Measurements from ENCODE around the gene LHX8.

Gene LHX8

GRCh38 chr1:75129983-75130789 lies 4.0 kb upstream of the LHX8 start:
- Mint-ChIP-seq H3K4me1 (peaks cover 2% of the 10 kb centered on the region), H3K36me3 (no peaks in the 10 kb centered on the region), H3K27ac (no peak overlapping the region), H3K27me3 (peaks cover 75% of the 10 kb centered on the region), H3K4me3 (no peak overlapping the region), H3K9me3 (no peaks in the 10 kb centered on the region)

GRCh38 chr1:75130865-75131564 lies 3.2 kb upstream of the LHX8 start:
- H3K9me3 Mint-ChIP-seq, result no peaks in the 10 kb centered on the region
- H3K27ac Mint-ChIP-seq, result no peak overlapping the region
- H3K4me1 Mint-ChIP-seq, result peaks cover 9% of the 10 kb centered on the region
- H3K36me3 Mint-ChIP-seq, result no peaks in the 10 kb centered on the region
- peaks cover 77% of the 10 kb centered on the region for H3K27me3 Mint-ChIP-seq
- no peak overlapping the region for H3K4me3 Mint-ChIP-seq

- H3K27me3 Mint-ChIP-seq, result peaks cover 77% of the 10 kb centered on the region
- H3K36me3 Mint-ChIP-seq, result no peaks in the 10 kb centered on the region
- no peak overlapping the region for H3K4me3 Mint-ChIP-seq
- H3K4me1 Mint-ChIP-seq, result peaks cover 10% of the 10 kb centered on the region
- no peak overlapping the region for H3K27ac Mint-ChIP-seq
- no peaks in the 10 kb centered on the region for H3K9me3 Mint-ChIP-seq
These were observed 2.5 kb upstream of the LHX8 start for GRCh38 chr1:75131565-75132241.

GRCh38 chr1:75132242-75132811 lies 1.9 kb upstream of the LHX8 start:
- Mint-ChIP-seq H3K9me3 (no peaks in the 10 kb centered on the region), H3K27ac (no peak overlapping the region), H3K27me3 (peaks cover 76% of the 10 kb centered on the region), H3K4me1 (peaks cover 10% of the 10 kb centered on the region), H3K36me3 (no peaks in the 10 kb centered on the region), H3K4me3 (no peak overlapping the region)

DNA sequence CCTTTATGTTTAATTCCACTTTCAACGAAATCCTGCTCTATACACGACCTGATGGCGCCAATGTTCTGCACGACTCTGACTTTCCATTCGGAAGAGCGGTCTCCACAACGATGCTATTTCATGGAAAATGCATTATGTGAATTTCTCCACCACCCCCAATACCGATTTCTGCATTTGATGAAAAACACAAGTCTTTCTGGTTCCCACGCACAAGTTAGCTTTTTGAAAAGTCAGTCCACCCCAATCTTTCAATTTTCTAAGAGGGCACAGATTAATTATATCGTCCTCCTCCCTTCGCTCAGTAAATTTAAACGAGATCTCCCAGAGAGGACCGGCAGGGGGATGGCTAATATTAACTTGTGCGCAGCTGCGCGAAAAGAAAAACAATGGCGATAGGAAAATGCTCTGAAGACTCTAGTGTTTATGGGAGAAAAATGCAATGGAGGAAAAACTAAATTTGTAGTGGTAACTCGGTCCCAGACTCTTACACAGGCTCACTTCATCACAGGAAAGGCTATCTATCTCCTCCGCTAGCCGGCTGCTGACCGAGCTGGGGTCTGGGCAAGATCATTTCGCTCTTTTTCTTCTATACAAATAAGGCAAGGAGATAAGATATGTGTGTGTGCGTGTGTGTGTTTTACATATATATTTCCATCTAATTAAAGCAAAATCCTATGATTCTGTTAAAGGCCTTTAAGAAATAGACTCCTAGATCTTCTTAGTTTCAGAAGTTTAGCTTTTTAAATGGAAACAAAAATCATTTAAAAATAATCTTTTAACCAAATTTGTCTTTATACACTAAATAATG lies 1.2 kb upstream of the LHX8 start:
- no peaks in the 10 kb centered on the region for H3K9me3 Mint-ChIP-seq
- peaks cover 76% of the 10 kb centered on the region for H3K27me3 Mint-ChIP-seq
- H3K4me3 Mint-ChIP-seq, result no peak overlapping the region
- no peaks in the 10 kb centered on the region for H3K36me3 Mint-ChIP-seq
- H3K27ac Mint-ChIP-seq, result no peak overlapping the region
- peaks cover 10% of the 10 kb centered on the region for H3K4me1 Mint-ChIP-seq

- H3K27ac Mint-ChIP-seq, result no peak overlapping the region
- no peaks in the 10 kb centered on the region for H3K9me3 Mint-ChIP-seq
- H3K4me1 Mint-ChIP-seq, result peaks cover 10% of the 10 kb centered on the region
- H3K27me3 Mint-ChIP-seq, result peaks cover 72% of the 10 kb centered on the region
- H3K36me3 Mint-ChIP-seq, result no peaks in the 10 kb centered on the region
- H3K4me3 Mint-ChIP-seq, result peak overlapping the region; percentile 59
These were observed 722 bp downstream of the LHX8 start for GRCh38 chr1:75134647-75135572.

- Mint-ChIP-seq H3K4me3 (peak overlapping the region; percentile 59), H3K9me3 (no peaks in the 10 kb centered on the region), H3K36me3 (no peaks in the 10 kb centered on the region), H3K27ac (no peak overlapping the region), H3K27me3 (peaks cover 68% of the 10 kb centered on the region), H3K4me1 (peaks cover 10% of the 10 kb centered on the region)
These were observed 1.5 kb downstream of the LHX8 start for GRCh38 chr1:75135573-75136194.

- no peak overlapping the region for H3K27ac Mint-ChIP-seq
- no peaks in the 10 kb centered on the region for H3K9me3 Mint-ChIP-seq
- peaks cover 63% of the 10 kb centered on the region for H3K27me3 Mint-ChIP-seq
- H3K4me1 Mint-ChIP-seq, result peaks cover 10% of the 10 kb centered on the region
- no peak overlapping the region for H3K4me3 Mint-ChIP-seq
- no peaks in the 10 kb centered on the region for H3K36me3 Mint-ChIP-seq
These were observed 2.1 kb downstream of the LHX8 start for GRCh38 chr1:75136195-75136815.

DNA sequence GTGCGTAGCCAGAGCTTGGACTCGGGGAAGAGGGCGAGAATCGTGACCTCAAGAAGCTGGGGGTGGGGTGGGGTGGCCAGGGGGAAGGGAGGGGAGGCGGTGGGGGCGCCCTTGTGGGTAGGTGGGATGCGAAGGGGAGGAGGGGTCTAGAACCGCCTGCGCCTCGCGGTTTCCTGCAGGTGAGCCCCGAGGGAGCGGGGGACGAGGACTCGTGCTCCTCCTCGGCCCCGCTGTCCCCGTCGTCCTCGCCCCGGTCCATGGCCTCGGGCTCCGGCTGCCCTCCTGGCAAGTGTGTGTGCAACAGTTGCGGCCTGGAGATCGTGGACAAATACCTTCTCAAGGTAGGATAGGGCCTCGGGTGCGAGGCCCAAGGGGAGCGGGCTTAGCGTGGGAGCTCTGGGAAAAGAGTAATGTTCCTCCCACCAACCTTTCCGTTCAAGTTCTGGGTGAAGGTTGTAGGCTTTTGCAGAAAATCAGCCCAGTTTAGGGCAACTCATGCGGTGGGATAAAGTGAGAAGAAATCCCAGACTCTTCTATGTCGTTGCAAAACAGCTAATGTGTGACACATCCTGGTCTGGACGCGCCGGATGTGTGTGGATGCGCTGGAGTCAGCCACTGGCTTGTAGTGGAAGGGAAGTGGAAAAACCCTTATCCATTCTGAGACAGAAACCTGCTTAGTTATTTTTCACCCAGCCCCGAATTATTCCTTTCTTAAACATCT lies 2.9 kb downstream of the LHX8 start:
- peaks cover 10% of the 10 kb centered on the region for H3K4me1 Mint-ChIP-seq
- H3K27ac Mint-ChIP-seq, result no peak overlapping the region
- no peaks in the 10 kb centered on the region for H3K9me3 Mint-ChIP-seq
- no peak overlapping the region for H3K4me3 Mint-ChIP-seq
- H3K27me3 Mint-ChIP-seq, result peaks cover 56% of the 10 kb centered on the region
- no peaks in the 10 kb centered on the region for H3K36me3 Mint-ChIP-seq

- Mint-ChIP-seq H3K4me3 (no peak overlapping the region), H3K27ac (no peak overlapping the region), H3K27me3 (peaks cover 8% of the 10 kb centered on the region), H3K9me3 (peaks cover 12% of the 10 kb centered on the region), H3K36me3 (no peaks in the 10 kb centered on the region), H3K4me1 (no peaks in the 10 kb centered on the region)
These were observed 17.9 kb downstream of the LHX8 start for GRCh38 chr1:75152092-75152491.

GRCh38 chr1:75159154-75159553 lies 25.0 kb downstream of the LHX8 start:
- H3K27ac Mint-ChIP-seq, result no peak overlapping the region
- H3K4me1 Mint-ChIP-seq, result no peaks in the 10 kb centered on the region
- peaks cover 6% of the 10 kb centered on the region for H3K9me3 Mint-ChIP-seq
- H3K36me3 Mint-ChIP-seq, result no peaks in the 10 kb centered on the region
- peaks cover 4% of the 10 kb centered on the region for H3K27me3 Mint-ChIP-seq
- H3K4me3 Mint-ChIP-seq, result no peak overlapping the region

DNA sequence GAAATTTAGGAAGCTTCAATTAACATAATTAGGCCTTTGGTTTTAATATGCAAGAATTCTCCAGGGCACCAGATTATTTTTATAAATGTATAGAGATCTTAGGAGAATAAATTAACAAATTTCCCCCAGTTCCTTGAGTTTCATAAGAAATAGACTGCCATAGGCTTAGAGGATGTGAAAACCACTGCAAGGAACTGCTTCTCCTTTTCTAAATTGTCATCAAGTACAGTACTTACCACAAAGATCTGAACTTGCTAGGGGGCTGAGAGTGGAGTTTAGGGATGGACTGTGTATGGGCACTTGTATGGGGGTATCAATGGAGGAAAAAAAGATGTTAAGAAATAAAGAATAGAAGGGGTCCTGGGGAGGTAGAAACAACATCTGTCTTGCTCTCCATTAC lies 31.1 kb downstream of the LHX8 start:
- Mint-ChIP-seq H3K4me1 (no peaks in the 10 kb centered on the region), H3K4me3 (no peak overlapping the region), H3K9me3 (peaks cover 5% of the 10 kb centered on the region), H3K36me3 (no peaks in the 10 kb centered on the region), H3K27ac (no peak overlapping the region), H3K27me3 (peaks cover 2% of the 10 kb centered on the region)

DNA sequence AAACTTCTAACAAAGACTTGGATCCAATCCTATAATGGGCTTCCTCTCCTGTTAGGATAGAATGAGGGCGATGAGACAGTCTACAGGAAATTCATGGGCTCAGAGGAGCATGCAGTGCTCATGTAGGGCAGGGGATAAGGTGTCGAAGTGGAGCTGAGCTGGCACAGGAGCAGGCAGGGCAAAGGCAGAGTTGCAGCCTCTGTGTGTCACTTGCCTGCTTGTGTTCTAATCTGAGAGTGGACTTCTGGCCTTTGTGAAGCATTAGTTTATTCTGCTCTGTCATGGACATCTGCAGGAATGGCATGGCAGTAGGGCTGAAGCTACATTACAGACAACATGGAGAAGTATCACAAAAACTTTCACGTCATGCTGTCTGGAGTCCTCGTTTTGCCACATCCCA lies 32.6 kb downstream of the LHX8 start:
- Mint-ChIP-seq H3K27ac (no peak overlapping the region), H3K27me3 (peaks cover 2% of the 10 kb centered on the region)

More for the DNA sequence above, 32.6 kb downstream of the LHX8 start:
- H3K4me1 Mint-ChIP-seq, result no peaks in the 10 kb centered on the region
- no peaks in the 10 kb centered on the region for H3K36me3 Mint-ChIP-seq
- H3K4me3 Mint-ChIP-seq, result no peak overlapping the region
- peaks cover 5% of the 10 kb centered on the region for H3K9me3 Mint-ChIP-seq

Measured in activated naive CD4-positive, alpha-beta T cell treated with anti-CD3 and anti-CD28 coated beads, Interleukin-2, amount 50 U/mL, for 24 hours (primary cell).